BLaER1 treated with 17β-estradiol and CSF1 and Interleukin-3, amounts not matched to agents 10 nM and 100 nM (cell line): ENCODE data around the gene MYO1E.
A peak's percentile ranks its signal among the peaks of the same experiment; 100 is the strongest.

Experiments
- H3K27ac ChIP-seq, 11 experiments: shearing (Covaris generic); formaldehyde crosslinking; 2 replicates each; pipeline ENCODE4 v1.8.1; 2022
- H3K27me3 ChIP-seq, 11 experiments: shearing (Covaris generic); formaldehyde crosslinking; 2 replicates each; pipeline ENCODE4 v1.8.1; 2022
- H3K36me3 ChIP-seq, 11 experiments: shearing (Covaris generic); formaldehyde crosslinking; 2 replicates each; pipeline ENCODE4 v1.8.1; 2022
- H3K4me1 ChIP-seq, 10 experiments: shearing (Covaris generic); formaldehyde crosslinking; 2 replicates each; pipeline ENCODE4 v1.8.1; 2022
- H3K4me2 ChIP-seq, 11 experiments: shearing (Covaris generic); formaldehyde crosslinking; 2 replicates each; pipeline ENCODE4 v1.8.1; 2022
- H3K4me3 ChIP-seq, 10 experiments: shearing (Covaris generic); formaldehyde crosslinking; 2 replicates each; pipeline ENCODE4 v1.8.1; 2022
- H3K9ac ChIP-seq, 11 experiments: shearing (Covaris generic); formaldehyde crosslinking; 2 replicates each; pipeline ENCODE4 v1.8.1; 2022
- H3K9me3 ChIP-seq, 11 experiments: shearing (Covaris generic); formaldehyde crosslinking; replicated peaks in 1 of 11; 2 replicates each; pipeline ENCODE4 v1.8.1; 2022
- H4K20me1 ChIP-seq, 11 experiments: shearing (Covaris generic); formaldehyde crosslinking; 2 replicates each; pipeline ENCODE4 v1.8.1; 2022
- Cebpa-rat ChIP-seq, 11 experiments: shearing (Covaris generic); IDR thresholded peaks; 2 replicates each; pipeline ENCODE4 v1.8.1; 2022

The MYO1E gene

DNA sequence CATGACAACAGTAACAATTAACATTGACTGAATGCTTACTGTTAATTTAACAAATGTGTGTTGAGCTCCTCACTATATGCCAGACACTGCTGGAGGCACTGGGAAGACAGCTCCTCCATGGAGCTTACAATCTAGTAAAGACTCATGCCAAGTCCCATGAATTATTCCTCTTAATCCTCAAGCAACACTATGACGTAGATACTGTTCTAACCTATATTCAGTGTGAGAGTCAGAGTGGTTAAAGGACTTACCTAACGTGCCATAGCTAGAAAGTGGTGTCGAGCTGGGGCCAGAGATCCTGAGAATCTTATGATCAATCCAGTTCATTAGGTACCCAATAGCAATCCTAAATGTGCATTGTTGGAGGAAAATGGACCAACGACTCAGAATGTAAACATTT is 43.6 kb downstream of the MYO1E start:
- H3K36me3 ChIP-seq, result no peaks in the 10 kb centered on the region
- no peak overlapping the region for H3K4me3 ChIP-seq
- H4K20me1 ChIP-seq, result peaks cover 0 to 83% (median 0%) of the 10 kb centered on the region in 11 experiments; a peak in 2 of 22 replicates
- no peaks in the 10 kb centered on the region for H3K27me3 ChIP-seq
- no peak for TF ChIP-seq Cebpa-rat (IDR thresholded peaks at IDR 0.05)
- no peak overlapping the region for H3K27ac ChIP-seq
- H3K9me3 ChIP-seq, result no peaks in the 10 kb centered on the region
- H3K9ac ChIP-seq, result no peak overlapping the region
- peaks cover 0 to 75% (median 12%) of the 10 kb centered on the region in 10 experiments; a peak in 11 of 20 replicates for H3K4me1 ChIP-seq
- H3K4me2 ChIP-seq, result peak overlapping the region in 7 of 11 experiments; percentile 6 to 79 (median 48); a peak in 11 of 22 replicates

DNA sequence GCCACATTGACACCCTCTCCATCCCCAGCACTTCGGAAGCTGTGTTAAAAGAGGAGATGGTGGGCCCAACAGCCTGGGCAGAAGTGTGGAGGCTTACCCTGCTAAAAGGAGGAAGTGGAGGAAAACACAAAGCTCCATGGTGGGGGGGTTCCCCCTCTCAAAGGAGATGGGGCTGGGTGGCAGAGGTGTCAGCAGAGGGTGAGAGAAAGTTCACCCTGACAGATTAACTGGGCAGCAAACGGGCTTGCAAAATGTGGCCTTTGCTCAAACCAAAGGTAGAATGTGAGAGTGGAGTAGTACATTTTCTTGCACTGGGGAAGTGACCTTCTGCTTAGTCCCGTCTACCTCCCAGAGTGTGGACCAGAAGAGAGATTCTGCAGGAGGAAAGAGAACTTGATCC is 44.7 kb downstream of the MYO1E start:
- Histone ChIP-seq H3K36me3 (no peaks in the 10 kb centered on the region), H3K27me3 (no peaks in the 10 kb centered on the region), H3K4me1 (peaks cover 0 to 66% (median 12%) of the 10 kb centered on the region in 10 experiments; a peak in 11 of 20 replicates), H3K4me3 (no peak overlapping the region), H3K9me3 (no peaks in the 10 kb centered on the region), H3K27ac (peak overlapping the region in 1 of 11 experiments; percentile 17; a peak in 2 of 22 replicates), H3K4me2 (peak overlapping the region in 5 of 11 experiments; percentile 23 to 79 (median 47); a peak in 11 of 22 replicates), H3K9ac (no peak overlapping the region), H4K20me1 (peaks cover 0 to 75% (median 0%) of the 10 kb centered on the region in 11 experiments; a peak in 2 of 22 replicates)
- no peak for TF ChIP-seq Cebpa-rat (IDR thresholded peaks at IDR 0.05)

GRCh38 chr15:59326856-59327255 is 45.8 kb downstream of the MYO1E start:
- Histone ChIP-seq H3K27ac (no peak overlapping the region), H3K36me3 (no peaks in the 10 kb centered on the region), H4K20me1 (peaks cover 0 to 68% (median 0%) of the 10 kb centered on the region in 11 experiments; a peak in 2 of 22 replicates), H3K4me3 (no peak overlapping the region), H3K9me3 (no peaks in the 10 kb centered on the region), H3K9ac (no peak overlapping the region), H3K27me3 (no peaks in the 10 kb centered on the region), H3K4me2 (no peak overlapping the region), H3K4me1 (peaks cover 0 to 77% (median 12%) of the 10 kb centered on the region in 10 experiments; a peak in 11 of 20 replicates)
- TF ChIP-seq Cebpa-rat (IDR thresholded peaks at IDR 0.05), result no peak

GRCh38 chr15:59322056-59322759 is 50.5 kb downstream of the MYO1E start:
- no peak overlapping the region for H3K4me3 ChIP-seq
- H3K4me2 ChIP-seq, result peak overlapping the region in 3 of 11 experiments; percentile 48 to 75 (median 75); a peak in 6 of 22 replicates
- peaks cover 0 to 15% (median 7%) of the 10 kb centered on the region in 11 experiments; a peak in 8 of 22 replicates for H3K9me3 ChIP-seq
- TF ChIP-seq Cebpa-rat (IDR thresholded peaks at IDR 0.05), result no peak
- peaks cover 0 to 50% (median 0%) of the 10 kb centered on the region in 10 experiments; a peak in 5 of 20 replicates for H3K4me1 ChIP-seq
- H3K36me3 ChIP-seq, result no peaks in the 10 kb centered on the region
- peaks cover 0 to 23% (median 0%) of the 10 kb centered on the region in 11 experiments; a peak in 2 of 22 replicates for H4K20me1 ChIP-seq
- H3K27ac ChIP-seq, result peak overlapping the region in 1 of 11 experiments; percentile 12; a peak in 1 of 22 replicates
- H3K9ac ChIP-seq, result no peak overlapping the region
- H3K27me3 ChIP-seq, result no peaks in the 10 kb centered on the region

GRCh38 chr15:59321000-59321689 is 51.5 kb downstream of the MYO1E start:
- no peak for TF ChIP-seq Cebpa-rat (IDR thresholded peaks at IDR 0.05)
- no peak overlapping the region for H3K9ac ChIP-seq
- H3K9me3 ChIP-seq, result peaks cover 0 to 15% (median 7%) of the 10 kb centered on the region in 11 experiments; a peak in 8 of 22 replicates
- no peak overlapping the region for H3K4me3 ChIP-seq
- peaks cover 0 to 47% (median 0%) of the 10 kb centered on the region in 10 experiments; a peak in 5 of 20 replicates for H3K4me1 ChIP-seq
- H3K36me3 ChIP-seq, result no peaks in the 10 kb centered on the region
- no peak overlapping the region for H3K27ac ChIP-seq
- peaks cover 0 to 13% (median 0%) of the 10 kb centered on the region in 11 experiments; a peak in 1 of 22 replicates for H4K20me1 ChIP-seq
- no peaks in the 10 kb centered on the region for H3K27me3 ChIP-seq
- H3K4me2 ChIP-seq, result no peak overlapping the region

DNA sequence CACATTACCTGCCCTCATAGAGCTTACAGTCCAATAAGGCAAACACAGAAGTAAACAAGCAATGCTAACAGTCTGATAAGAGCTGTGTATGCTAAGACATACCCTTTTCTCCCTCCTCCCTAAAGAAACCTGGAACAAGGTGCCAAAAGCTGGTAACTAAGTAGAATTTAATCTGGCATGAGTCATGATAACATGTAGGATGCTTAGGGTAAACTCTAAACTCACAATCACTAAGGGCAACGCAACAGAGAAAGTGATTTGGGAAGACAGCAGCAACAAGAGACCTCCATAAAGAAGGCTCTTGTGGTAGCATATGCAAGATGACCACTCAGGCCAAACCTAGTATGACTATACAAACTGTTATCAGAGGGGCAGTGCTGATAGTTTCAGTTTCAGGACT is 55.5 kb downstream of the MYO1E start:
- no peak overlapping the region for H3K4me2 ChIP-seq
- TF ChIP-seq Cebpa-rat (IDR thresholded peaks at IDR 0.05), result no peak
- peaks cover 0 to 15% (median 7%) of the 10 kb centered on the region in 11 experiments; a peak in 8 of 22 replicates for H3K9me3 ChIP-seq
- H4K20me1 ChIP-seq, result peaks cover 0 to 20% (median 0%) of the 10 kb centered on the region in 11 experiments; a peak in 2 of 22 replicates
- H3K4me3 ChIP-seq, result no peak overlapping the region
- no peaks in the 10 kb centered on the region for H3K36me3 ChIP-seq
- peaks cover 0 to 50% (median 0%) of the 10 kb centered on the region in 10 experiments; a peak in 7 of 20 replicates for H3K4me1 ChIP-seq
- H3K27me3 ChIP-seq, result no peaks in the 10 kb centered on the region
- no peak overlapping the region for H3K9ac ChIP-seq
- no peak overlapping the region for H3K27ac ChIP-seq

GRCh38 chr15:59315914-59316451 is 56.7 kb downstream of the MYO1E start:
- Histone ChIP-seq H3K4me1 (peaks cover 0 to 53% (median 0%) of the 10 kb centered on the region in 10 experiments; a peak in 7 of 20 replicates), H3K9ac (no peak overlapping the region), H3K27ac (no peak overlapping the region), H3K9me3 (peaks cover 0 to 11% (median 7%) of the 10 kb centered on the region in 11 experiments; a peak in 8 of 22 replicates), H3K36me3 (no peaks in the 10 kb centered on the region), H4K20me1 (peaks cover 0 to 26% (median 0%) of the 10 kb centered on the region in 11 experiments; a peak in 2 of 22 replicates), H3K27me3 (no peaks in the 10 kb centered on the region), H3K4me2 (no peak overlapping the region), H3K4me3 (no peak overlapping the region)
- no peak for TF ChIP-seq Cebpa-rat (IDR thresholded peaks at IDR 0.05)

- Histone ChIP-seq H4K20me1 (peaks cover 0 to 30% (median 0%) of the 10 kb centered on the region in 11 experiments; a peak in 2 of 22 replicates), H3K36me3 (no peaks in the 10 kb centered on the region), H3K9me3 (no peaks in the 10 kb centered on the region), H3K4me2 (peak overlapping the region in 3 of 11 experiments; percentile 6 to 94 (median 82); a peak in 4 of 22 replicates), H3K9ac (no peak overlapping the region), H3K27me3 (no peaks in the 10 kb centered on the region), H3K27ac (no peak overlapping the region), H3K4me3 (no peak overlapping the region), H3K4me1 (peaks cover 0 to 52% (median 0%) of the 10 kb centered on the region in 10 experiments; a peak in 7 of 20 replicates)
- no peak for TF ChIP-seq Cebpa-rat (IDR thresholded peaks at IDR 0.05)
These were observed 58.9 kb downstream of the MYO1E start for GRCh38 chr15:59313641-59314332.
